Naive thymus-derived CD4-positive, alpha-beta T cell (primary cell): ENCODE results near the gene FNDC3B. TPM values are rescaled to one million over a fixed set of nuclear protein-coding genes. Genes with fewer than 3 reads are reported as not detected.

Source experiments
- ATAC-seq: fragments of 150-1000 bp; cut with Tn5 transposase; 2 replicates; pipeline ENCODE4 v1.10.0; 2021; ENCODE audit warnings: mild to moderate bottlenecking, moderate library complexity
- CTCF ChIA-PET: fragments of 350-600 bp; sonication (Branson Sonifier 250); formaldehyde crosslinking; loops from one replicate; lab custom pipeline; 2021; ENCODE audit warnings: antibody characterized with exemption; lab: Charles Lee
- POLR2A ChIA-PET: fragments of 350-600 bp; sonication (Branson Sonifier 250); formaldehyde crosslinking; loops from one replicate; lab custom pipeline; 2021; ENCODE audit warnings: antibody characterized with exemption, inconsistent platforms; lab: Charles Lee
- DNase-seq, 9 donors: peaks; one replicate each; pipeline versions ENCODE4 v3.0.0 to v3.0.0-alpha.2; 2020 to 2022; ENCODE audit warnings: mixed read lengths in 1 of 9
- H3K27ac ChIP-seq: one replicate; pipeline ENCODE4 v1.7.0; 2013; ENCODE audit warnings: mild to moderate bottlenecking, low read depth, low read length, moderate library complexity
- H3K27me3 ChIP-seq, 2 donors: one replicate each; pipeline ENCODE4 v1.7.0; 2013; ENCODE audit warnings: low read length in 2 of 2, mild to moderate bottlenecking in 2 of 2, moderate library complexity in 2 of 2; ENCODE audit not compliant: control insufficient read depth in 2 of 2, insufficient read depth in 2 of 2
- H3K36me3 ChIP-seq, 3 experiments: 1 replicate in 2 of 3; 2 replicates in 1 of 3; pipeline ENCODE4 v1.7.0; 2013; ENCODE audit warnings: low read length in 3 of 3, mild to moderate bottlenecking in 3 of 3, moderate library complexity in 1 of 3; ENCODE audit not compliant: insufficient read depth in 3 of 3, control insufficient read depth in 2 of 3
- H3K4me1 ChIP-seq, 2 donors: one replicate each; pipeline ENCODE4 v1.7.0; 2013; ENCODE audit warnings: low read length in 2 of 2, mild to moderate bottlenecking in 2 of 2, moderate library complexity in 1 of 2; ENCODE audit not compliant: control insufficient read depth in 2 of 2, insufficient read depth in 2 of 2
- H3K4me3 ChIP-seq: 2 replicates; pipeline ENCODE4 v1.7.0; 2013; ENCODE audit warnings: mild to moderate bottlenecking, low read length
- H3K9me3 ChIP-seq, 3 experiments: 1 replicate in 2 of 3; 2 replicates in 1 of 3; pipeline ENCODE4 v1.7.0; 2013; ENCODE audit warnings: low read length in 3 of 3; ENCODE audit not compliant: control insufficient read depth in 2 of 3
- H3K27ac Mint-ChIP-seq, 9 donors: one replicate each; pipeline ENCODE4 v1.8.0; 2020 to 2022; ENCODE audit warnings: mixed read lengths in 9 of 9, mild to moderate bottlenecking in 8 of 9, moderate library complexity in 5 of 9, inconsistent platforms in 2 of 9
- H3K27me3 Mint-ChIP-seq, 5 donors: one replicate each; pipeline ENCODE4 v1.8.0; 2021 to 2022; ENCODE audit warnings: mixed read lengths in 5 of 5, mild to moderate bottlenecking in 1 of 5
- H3K36me3 Mint-ChIP-seq, 5 donors: one replicate each; pipeline ENCODE4 v1.8.0; 2020 to 2022; ENCODE audit warnings: mixed read lengths in 5 of 5, mild to moderate bottlenecking in 3 of 5, inconsistent platforms in 1 of 5
- H3K4me1 Mint-ChIP-seq, 7 donors: one replicate each; pipeline ENCODE4 v1.8.0; 2020 to 2022; ENCODE audit warnings: mixed read lengths in 7 of 7, mild to moderate bottlenecking in 3 of 7, inconsistent platforms in 1 of 7
- H3K4me3 Mint-ChIP-seq, 10 donors: one replicate each; pipeline ENCODE4 v1.8.0; 2020 to 2022; ENCODE audit warnings: mild to moderate bottlenecking in 10 of 10, mixed read lengths in 10 of 10, moderate library complexity in 6 of 10, inconsistent platforms in 2 of 10
- H3K9me3 Mint-ChIP-seq, 11 donors: one replicate each; pipeline ENCODE4 v1.8.0; 2020 to 2022; ENCODE audit warnings: mixed read lengths in 11 of 11, mild to moderate bottlenecking in 4 of 11, inconsistent platforms in 1 of 11, moderate library complexity in 1 of 11
- intact Hi-C, 2 donors: fragments of 100-400 bp; cut with micrococcal nuclease; formaldehyde crosslinking; loops; one replicate each; pipeline ENCODE4 v1.15.1; 2023
- polyA plus RNA-seq, 2 donors: library from polyadenylated mRNA; unstranded; fragments of 300-500 nt; fragmentation: Illumina TruSeq; gene quantifications; one replicate each; pipeline ENCODE4 v1.2.3, GENCODE V29; 2021
- total RNA-seq, 6 experiments: library from RNA in 5 of 6; stranded (reverse) in 5 of 6; gene quantifications; 1 replicate in 5 of 6; 2 replicates in 1 of 6; pipeline ENCODE4 v1.2.3 and lab custom pipeline; 2021 to 2026

The FNDC3B gene
- total and polyA plus RNA-seq, 7 experiments from 2014 or later = 8.6 to 78.6 (median 25.6) TPM

DNA sequence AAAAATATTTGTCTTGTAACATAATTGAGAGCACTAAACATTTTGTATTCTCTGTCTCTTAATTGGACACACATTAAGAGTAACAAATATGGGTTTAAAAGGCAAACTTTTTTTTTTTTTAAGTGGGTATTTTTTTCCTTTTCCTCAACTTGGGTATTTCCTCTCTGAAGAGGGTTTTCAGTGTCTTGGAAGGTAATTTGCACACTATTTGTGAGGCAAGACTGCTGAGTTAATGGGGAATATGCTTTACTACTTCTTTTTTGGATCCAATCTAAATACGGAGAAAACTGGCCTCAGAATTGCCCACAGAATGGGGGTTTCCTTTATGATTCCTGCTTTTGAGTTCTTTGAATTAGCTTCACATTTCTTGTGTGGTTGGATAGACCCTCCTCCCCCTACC is 105.2 kb downstream of the FNDC3B start:
- no peaks in the 10 kb centered on the region for H3K27me3 Mint-ChIP-seq
- H3K27ac ChIP-seq = no peak overlapping the region
- H3K36me3 Mint-ChIP-seq = peaks cover 0 to 4% (median 0%) of the 10 kb centered on the region in 5 donors
- ChIA-PET POLR2A (no interaction called here), CTCF (no interaction called here)
- no peaks in the 10 kb centered on the region for H3K36me3 ChIP-seq
- H3K4me1 ChIP-seq = no peaks in the 10 kb centered on the region
- H3K9me3 Mint-ChIP-seq = no peaks in the 10 kb centered on the region
- H3K4me3 ChIP-seq = no peak overlapping the region
- intact Hi-C loops = no loop called here
- H3K27ac Mint-ChIP-seq = no peak overlapping the region
- no peaks in the 10 kb centered on the region for H3K9me3 ChIP-seq
- peaks cover 19 to 71% (median 49%) of the 10 kb centered on the region in 7 donors for H3K4me1 Mint-ChIP-seq
- ATAC-seq (no peak), DNase-seq (no peak)
- no peak overlapping the region for H3K4me3 Mint-ChIP-seq
- H3K27me3 ChIP-seq = no peaks in the 10 kb centered on the region

DNA sequence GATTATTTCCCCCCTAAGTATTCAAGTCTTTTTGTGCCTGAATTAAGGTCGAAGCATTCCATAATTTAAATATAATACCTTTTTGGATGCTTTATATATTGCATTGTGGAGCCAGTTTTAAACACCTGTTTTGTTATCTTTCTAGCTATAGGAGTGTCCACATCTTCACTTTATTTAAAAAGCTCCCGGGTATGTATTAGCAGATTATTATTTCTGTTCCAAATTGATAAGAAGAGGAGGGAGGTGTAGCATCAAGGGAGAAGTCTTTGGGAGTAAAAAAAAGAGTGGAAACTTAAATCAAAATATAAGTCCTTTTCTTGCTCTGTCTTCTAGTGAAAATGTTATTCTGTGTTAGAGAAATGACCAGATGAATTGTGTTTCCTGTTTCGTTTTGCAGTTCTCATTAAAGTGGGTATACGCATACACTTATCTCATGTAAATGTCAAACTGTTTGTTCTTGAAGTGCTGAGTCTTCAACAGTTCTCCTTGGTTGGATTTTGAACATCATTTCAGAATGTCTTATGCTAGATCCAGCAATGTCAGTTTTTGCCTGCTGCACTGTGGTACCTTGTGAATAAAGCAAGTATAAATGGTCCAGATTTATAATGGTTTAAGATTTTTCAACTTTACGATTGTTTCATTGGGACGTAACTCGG is 105.8 kb downstream of the FNDC3B start:
- no peaks in the 10 kb centered on the region for H3K9me3 ChIP-seq
- DNase-seq (no peak), ATAC-seq (peak; percentile 27)
- H3K4me1 Mint-ChIP-seq = peaks cover 19 to 65% (median 44%) of the 10 kb centered on the region in 7 donors
- CTCF ChIA-PET = no interaction called here
- H3K36me3 ChIP-seq = no peaks in the 10 kb centered on the region
- peak overlapping the region in 2 of 9 donors; percentile 2 to 12 for H3K27ac Mint-ChIP-seq
- POLR2A ChIA-PET = interaction anchor here (0.7 kb wide), 1 partner anchor 135 kb away, joined by 3 read pairs; no protein-coding TSS in a partner anchor
- no peaks in the 10 kb centered on the region for H3K4me1 ChIP-seq
- no peaks in the 10 kb centered on the region for H3K27me3 ChIP-seq
- H3K4me3 Mint-ChIP-seq = peak overlapping the region in 2 of 10 donors; percentile 25 to 37
- H3K36me3 Mint-ChIP-seq = peaks cover 0 to 4% (median 0%) of the 10 kb centered on the region in 5 donors
- H3K4me3 ChIP-seq = no peak overlapping the region
- no peaks in the 10 kb centered on the region for H3K27me3 Mint-ChIP-seq
- intact Hi-C loops = no loop called here
- H3K27ac ChIP-seq = no peak overlapping the region
- H3K9me3 Mint-ChIP-seq = no peaks in the 10 kb centered on the region

DNA sequence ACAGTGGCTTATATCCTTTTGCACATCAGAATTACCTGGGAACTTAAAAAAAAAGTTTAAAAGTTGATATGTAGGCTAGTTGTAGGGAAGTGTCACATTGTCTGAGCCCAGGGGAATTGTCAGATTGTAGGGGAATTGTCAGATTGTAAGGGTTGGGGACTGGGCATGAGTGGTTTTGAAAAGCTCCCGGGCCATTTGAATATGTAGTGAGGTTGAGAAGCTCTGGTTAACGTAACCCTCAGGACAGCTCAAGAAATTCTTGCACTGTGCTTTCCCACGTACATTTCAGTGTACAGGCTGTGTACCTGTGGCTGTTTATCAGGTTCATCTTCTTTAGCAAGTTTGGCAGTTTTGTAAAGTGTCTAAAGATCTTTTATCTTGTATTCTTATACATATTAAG is 107.0 kb downstream of the FNDC3B start:
- Mint-ChIP-seq H3K4me3 (no peak overlapping the region), H3K36me3 (peaks cover 0 to 4% (median 0%) of the 10 kb centered on the region in 5 donors), H3K4me1 (peaks cover 19 to 64% (median 40%) of the 10 kb centered on the region in 7 donors), H3K9me3 (no peaks in the 10 kb centered on the region), H3K27me3 (no peaks in the 10 kb centered on the region), H3K27ac (no peak overlapping the region)
- ATAC-seq (no peak), DNase-seq (no peak)
- POLR2A ChIA-PET = no interaction called here
- intact Hi-C loops = no loop called here
- CTCF ChIA-PET = no interaction called here
- Histone ChIP-seq H3K4me3 (no peak overlapping the region), H3K27me3 (no peaks in the 10 kb centered on the region), H3K9me3 (no peaks in the 10 kb centered on the region), H3K36me3 (no peaks in the 10 kb centered on the region), H3K4me1 (no peaks in the 10 kb centered on the region), H3K27ac (no peak overlapping the region)

DNA sequence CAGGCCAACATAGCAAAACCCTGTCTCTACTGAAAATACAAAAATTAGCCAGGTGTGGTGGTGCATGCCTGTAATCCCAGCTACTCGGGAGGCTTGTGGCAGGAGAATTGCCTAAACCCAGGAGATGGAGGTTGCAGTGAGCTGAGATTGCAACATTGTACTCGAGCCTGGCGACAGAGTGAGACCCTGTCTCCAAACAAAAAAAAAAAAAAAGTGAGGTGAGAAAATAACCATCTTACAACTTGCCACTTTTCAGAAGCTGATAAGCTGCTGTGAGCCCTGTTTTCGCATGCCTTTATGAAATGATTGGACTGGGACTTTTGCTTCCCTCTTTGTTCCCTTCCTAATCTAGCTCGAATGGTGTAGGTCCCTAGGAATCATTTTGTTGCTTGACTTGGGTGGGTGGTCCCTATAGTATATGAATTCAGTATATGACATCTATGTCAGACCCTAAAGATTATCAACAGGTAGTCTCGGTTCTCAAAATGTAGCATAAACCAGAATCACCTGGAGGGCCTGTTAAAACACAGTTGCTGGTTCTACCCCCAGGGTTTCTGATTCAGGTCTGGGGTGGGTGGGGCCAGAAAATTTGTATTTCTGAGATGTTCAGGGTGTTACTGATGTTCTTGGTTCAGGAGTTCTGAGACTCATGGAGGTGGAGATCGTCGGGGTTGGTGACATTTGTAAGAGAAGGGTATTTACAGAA is 107.9 kb downstream of the FNDC3B start:
- H3K27ac Mint-ChIP-seq = peak overlapping the region in 3 of 9 donors; percentile 43 to 67 (median 51)
- ATAC-seq (no peak), DNase-seq (no peak)
- CTCF ChIA-PET = interaction anchor here (1.2 kb wide), 1 partner anchor 8 kb away, joined by 3 read pairs; no protein-coding TSS in a partner anchor
- H3K36me3 Mint-ChIP-seq = peaks cover 0 to 4% (median 2%) of the 10 kb centered on the region in 5 donors
- no peaks in the 10 kb centered on the region for H3K9me3 ChIP-seq
- no peak overlapping the region for H3K27ac ChIP-seq
- H3K27me3 ChIP-seq = no peaks in the 10 kb centered on the region
- no peaks in the 10 kb centered on the region for H3K36me3 ChIP-seq
- H3K4me1 ChIP-seq = no peaks in the 10 kb centered on the region
- no peaks in the 10 kb centered on the region for H3K27me3 Mint-ChIP-seq
- no peaks in the 10 kb centered on the region for H3K9me3 Mint-ChIP-seq
- peaks cover 22 to 63% (median 41%) of the 10 kb centered on the region in 7 donors for H3K4me1 Mint-ChIP-seq
- POLR2A ChIA-PET = no interaction called here
- intact Hi-C loops = no loop called here
- H3K4me3 Mint-ChIP-seq = no peak overlapping the region
- no peak overlapping the region for H3K4me3 ChIP-seq

DNA sequence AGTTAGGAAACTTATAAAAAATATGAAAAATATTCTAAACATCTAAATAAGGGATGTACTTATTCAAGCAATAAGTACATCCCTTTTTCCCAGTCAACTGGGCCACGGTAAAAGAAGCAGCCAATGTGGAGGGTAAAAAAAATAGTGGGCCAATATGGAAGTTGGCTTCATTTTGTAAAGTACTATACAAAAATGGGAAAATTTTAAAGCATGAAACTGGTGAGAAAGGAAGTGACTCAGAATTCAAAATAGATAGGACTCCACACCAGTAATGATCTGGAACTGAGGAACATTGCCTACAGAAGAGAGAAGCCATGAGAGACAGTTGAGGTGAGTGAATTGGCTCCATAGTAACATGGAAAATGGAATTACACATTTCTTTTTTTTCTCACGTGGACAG is 108.9 kb downstream of the FNDC3B start:
- CTCF ChIA-PET = interaction anchor here (1.2 kb wide), 1 partner anchor 9 kb away, joined by 3 read pairs; no protein-coding TSS in a partner anchor
- H3K4me1 ChIP-seq = peaks cover 0 to 5% of the 10 kb centered on the region in 2 donors
- Mint-ChIP-seq H3K4me1 (peaks cover 32 to 69% (median 44%) of the 10 kb centered on the region in 7 donors), H3K4me3 (no peak overlapping the region), H3K27me3 (no peaks in the 10 kb centered on the region), H3K36me3 (peaks cover 0 to 5% (median 3%) of the 10 kb centered on the region in 5 donors), H3K27ac (peak overlapping the region in 1 of 9 donors; percentile 76), H3K9me3 (no peaks in the 10 kb centered on the region)
- no peaks in the 10 kb centered on the region for H3K36me3 ChIP-seq
- no peaks in the 10 kb centered on the region for H3K9me3 ChIP-seq
- ATAC-seq (peak; percentile 27), DNase-seq (no peak)
- H3K27ac ChIP-seq = no peak overlapping the region
- intact Hi-C loops = loop anchor here in 1 of 2 donors (2.0 kb wide), 1 partner anchor 15 kb away; no protein-coding TSS in a partner anchor
- no peak overlapping the region for H3K4me3 ChIP-seq
- H3K27me3 ChIP-seq = no peaks in the 10 kb centered on the region
- POLR2A ChIA-PET = interaction anchor here (0.8 kb wide), 1 partner anchor 40 kb away, joined by 3 read pairs; no protein-coding TSS in a partner anchor

DNA sequence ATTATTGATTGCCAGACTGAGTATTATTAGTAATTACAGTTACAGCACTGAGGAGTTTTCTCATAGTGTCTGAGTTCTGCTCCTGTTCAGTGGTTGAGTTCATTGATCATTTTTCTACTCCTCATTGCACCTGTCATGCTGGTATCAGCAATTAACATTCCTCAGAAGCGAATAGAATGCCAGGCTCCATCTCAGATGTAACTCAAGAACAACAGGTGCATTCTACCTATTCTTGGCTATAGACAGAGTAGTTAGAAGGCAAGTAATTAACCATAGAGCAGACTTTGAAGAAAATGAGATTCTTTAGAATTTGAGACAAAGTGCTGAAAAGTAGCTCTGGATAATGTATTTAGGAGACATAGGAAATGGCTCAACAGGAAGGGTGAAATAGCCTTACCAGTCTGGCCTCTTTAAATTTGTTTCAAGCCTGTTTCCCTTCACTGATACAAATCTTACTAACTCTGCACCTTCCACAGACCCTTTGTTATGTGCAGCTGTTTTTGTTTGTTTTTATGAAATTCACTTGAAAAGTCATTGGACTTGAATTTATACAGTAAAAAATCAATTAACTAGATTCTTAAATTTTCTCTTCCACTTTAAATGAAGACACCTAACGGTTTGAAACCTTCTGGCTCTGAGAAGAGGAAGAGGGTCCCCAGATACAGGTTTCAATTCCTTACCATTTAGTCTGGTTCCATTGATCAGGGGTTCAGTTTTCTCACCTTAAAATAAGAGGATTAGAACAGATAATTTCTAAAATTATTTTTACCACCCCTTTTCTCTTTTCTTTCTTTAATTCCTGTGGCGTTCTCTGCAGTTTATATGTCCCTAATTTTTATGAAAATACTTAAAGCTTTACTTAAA is 109.6 kb downstream of the FNDC3B start:
- no peaks in the 10 kb centered on the region for H3K36me3 ChIP-seq
- intact Hi-C loops = loop anchor here in 1 of 2 donors (2.0 kb wide), 1 partner anchor 14 kb away; no protein-coding TSS in a partner anchor
- H3K4me3 Mint-ChIP-seq = no peak overlapping the region
- H3K4me1 Mint-ChIP-seq = peaks cover 34 to 73% (median 46%) of the 10 kb centered on the region in 7 donors
- no peak overlapping the region for H3K27ac ChIP-seq
- no peaks in the 10 kb centered on the region for H3K9me3 Mint-ChIP-seq
- H3K27me3 Mint-ChIP-seq = no peaks in the 10 kb centered on the region
- DNase-seq (no peak), ATAC-seq (no peak)
- ChIA-PET CTCF (no interaction called here), POLR2A (interaction anchor here (0.8 kb wide), 1 partner anchor 41 kb away, joined by 3 read pairs; no protein-coding TSS in a partner anchor)
- peaks cover 0 to 5% (median 3%) of the 10 kb centered on the region in 5 donors for H3K36me3 Mint-ChIP-seq
- peak overlapping the region in 1 of 9 donors; percentile 76 for H3K27ac Mint-ChIP-seq
- H3K27me3 ChIP-seq = no peaks in the 10 kb centered on the region
- no peak overlapping the region for H3K4me3 ChIP-seq
- H3K9me3 ChIP-seq = no peaks in the 10 kb centered on the region
- peaks cover 0 to 6% of the 10 kb centered on the region in 2 donors for H3K4me1 ChIP-seq
